K562 (cell line): ENCODE measurements around the gene ZNF865. TPM values are rescaled to one million over a fixed set of nuclear protein-coding genes. Genes with fewer than 3 reads are reported as not detected.

ENCODE experiments used
- ATAC-seq: fragments of 200-7000 bp; cut with Tn5 transposase; 3 replicates; pipeline ENCODE4 v1.9.1; 2020; ENCODE audit warnings: moderate library complexity
- BruUV-seq: library from RNA; stranded (reverse); fragments of 400-500 nt; replicated peaks from 2 replicates; lab custom pipeline; 2021; lab: Mats Ljungman, UMichigan
- CTCF ChIA-PET: fragments of 300-600 bp; formaldehyde crosslinking; extraction: SDS; loops from one replicate; lab custom pipeline; 2021; ENCODE audit warnings: low intra/inter-chr PET ratio; lab: Yijun Ruan, JAX
- POLR2A ChIA-PET: fragments of 300-600, 350-650 bp; sonication (Branson Sonifier 250); formaldehyde crosslinking; extraction: SDS; loops from one replicate; lab custom pipeline; 2021; ENCODE audit warnings: antibody characterized with exemption, inconsistent platforms; lab: Yijun Ruan, JAX
- DNase-seq, 4 experiments: peaks; one replicate each; pipeline versions ENCODE4 v3.0.0 to v3.0.0-alpha.2; 2011 to 2018; ENCODE audit warnings: low spot score in 3 of 4, mixed read lengths in 3 of 4; ENCODE audit errors: extremely low read depth in 1 of 4
- FAIRE-seq: peaks from 2 replicates; lab custom pipeline; 2011; peaks lifted over from hg19 to GRCh38; lab: Jason Lieb, UNC
- H2AFZ ChIP-seq: 2 replicates; pipeline ENCODE4 v1.6.0; 2011; ENCODE audit warnings: low read depth, low read length, control low read depth, inconsistent platforms
- H3K27ac ChIP-seq: fragments of 200-600 bp; 3 replicates; pipeline ENCODE4 v1.8.0; 2011; ENCODE audit warnings: low read depth, mild to moderate bottlenecking, control low read depth, inconsistent platforms, low read length, moderate library complexity, mixed read lengths; ENCODE audit errors: extremely low read depth
- H3K27me3 ChIP-seq, 2 experiments: fragments of 300-600 bp in 1 of 2; 2 replicates in 1 of 2; 3 replicates in 1 of 2; pipeline versions ENCODE4 v1.6.0 to v1.8.0; 2011; ENCODE audit warnings: inconsistent platforms in 2 of 2, low read length in 2 of 2, mild to moderate bottlenecking in 1 of 2, mixed read lengths in 1 of 2, moderate library complexity in 1 of 2; ENCODE audit not compliant: control insufficient read depth in 2 of 2, insufficient read depth in 2 of 2
- H3K36me3 ChIP-seq: fragments of 300-600 bp; 3 replicates; pipeline ENCODE4 v1.8.0; 2011; ENCODE audit warnings: mild to moderate bottlenecking, low read length, inconsistent platforms; ENCODE audit not compliant: control insufficient read depth, insufficient read depth
- H3K4me1 ChIP-seq, 2 experiments: fragments of 200-600 bp in 1 of 2; replicated peaks in 1 of 2; 2 replicates in 1 of 2; 3 replicates in 1 of 2; pipeline versions ENCODE4 v1.5.1 to v1.8.0; 2011; ENCODE audit warnings: inconsistent platforms in 2 of 2, low read length in 2 of 2, mild to moderate bottlenecking in 1 of 2, mixed read lengths in 1 of 2, moderate library complexity in 1 of 2; ENCODE audit not compliant: control insufficient read depth in 2 of 2, insufficient read depth in 2 of 2
- H3K4me2 ChIP-seq: 2 replicates; pipeline ENCODE4 v1.6.1; 2011; ENCODE audit warnings: low read length, control low read depth, inconsistent platforms, mixed read lengths; ENCODE audit not compliant: insufficient read depth
- H3K4me3 ChIP-seq: fragments of 200-600 bp; sonication (generic), shearing (Covaris generic); 2 replicates; pipeline ENCODE4 v1.5.1; 2016; ENCODE audit warnings: control low read depth, inconsistent platforms
- H3K79me2 ChIP-seq: fragments of 200-600 bp; 3 replicates; pipeline ENCODE4 v1.8.0; 2011; ENCODE audit warnings: low read length, inconsistent platforms; ENCODE audit not compliant: control insufficient read depth, insufficient read depth
- H3K9ac ChIP-seq, 2 experiments: 2 replicates each; pipeline versions ENCODE4 v1.6.0 to v1.6.1; 2011; ENCODE audit warnings: low read depth in 2 of 2, low read length in 2 of 2, control low read depth in 1 of 2, inconsistent platforms in 1 of 2, mild to moderate bottlenecking in 1 of 2, mixed read lengths in 1 of 2; ENCODE audit not compliant: insufficient read depth in 1 of 2
- H3K9me1 ChIP-seq: one replicate; pipeline ENCODE4 v1.6.0; 2011; ENCODE audit warnings: inconsistent platforms, mild to moderate bottlenecking, low read length, moderate library complexity; ENCODE audit not compliant: control insufficient read depth, insufficient read depth
- H3K9me3 ChIP-seq: replicated peaks from 2 replicates; pipeline ENCODE4 v1.5.1; 2011; ENCODE audit warnings: low read depth, low read length, inconsistent platforms; ENCODE audit not compliant: control insufficient read depth, insufficient read depth
- H4K20me1 ChIP-seq: replicated peaks from 2 replicates; pipeline ENCODE4 v1.6.1; 2011; ENCODE audit warnings: low read length, inconsistent platforms, mixed read lengths; ENCODE audit not compliant: control insufficient read depth, insufficient read depth
- AFF1 ChIP-seq, 2 experiments: fragments of 450-650 bp; IDR thresholded peaks; 2 replicates each; pipeline ENCODE4 v1.6.1; 2018; ENCODE audit warnings: mild to moderate bottlenecking in 2 of 2, low read depth in 1 of 2; ENCODE audit not compliant: partially characterized antibody in 2 of 2
- ARID4B ChIP-seq: sonication (generic); formaldehyde crosslinking; IDR thresholded peaks from 2 replicates; pipeline ENCODE4 v1.8.0; 2022; ENCODE audit warnings: mild to moderate bottlenecking, missing genetic modification reagents
- EP400 ChIP-seq: fragments of 450-650 bp; IDR thresholded peaks from 2 replicates; pipeline ENCODE4 v1.6.1; 2017; ENCODE audit warnings: antibody characterized with exemption, mild to moderate bottlenecking, moderate library complexity
- ESRRA ChIP-seq: fragments of 450-650 bp; IDR thresholded peaks from 2 replicates; pipeline ENCODE4 v1.6.1; 2014; ENCODE audit warnings: low read depth, mild to moderate bottlenecking, moderate library complexity, borderline replicate concordance
- GABPA ChIP-seq: fragments of 200-800 bp; sonication (Bioruptor generic); conservative IDR thresholded peaks from 2 replicates; pipeline ENCODE4 v1.6.1; 2016; ENCODE audit warnings: low read depth, missing genetic modification characterization, missing compliant biosample characterization
- HNRNPH1 ChIP-seq: fragments of 200-400 bp; formaldehyde crosslinking; optimal IDR thresholded peaks from 2 replicates; pipeline ENCODE3; 2017; ENCODE audit warnings: low read depth, mild to moderate bottlenecking, low read length, moderate library complexity
- ILK ChIP-seq: fragments of 450-650 bp; IDR thresholded peaks from 2 replicates; pipeline ENCODE4 v1.6.1; 2016; ENCODE audit warnings: missing genetic modification characterization, low read depth, mild to moderate bottlenecking, missing compliant biosample characterization, moderate library complexity, borderline replicate concordance
- MNT ChIP-seq, 2 experiments: fragments of 450-650 bp; conservative IDR thresholded peaks; 2 replicates each; pipeline ENCODE4 v1.6.1; 2017; ENCODE audit warnings: mild to moderate bottlenecking in 2 of 2, moderate library complexity in 2 of 2
- MTF1 ChIP-seq: fragments of 250-450 bp; sonication (Bioruptor Pico); IDR thresholded peaks from 2 replicates; pipeline ENCODE4 v1.9.0; 2021; ENCODE audit warnings: moderate library complexity, mild to moderate bottlenecking, inconsistent platforms, borderline replicate concordance
- NFRKB ChIP-seq: fragments of 450-650 bp; IDR thresholded peaks from 2 replicates; pipeline ENCODE4 v1.6.1; 2016; ENCODE audit warnings: low read depth
- SAP30 ChIP-seq: fragments of 200-600 bp; sonication (generic); IDR thresholded peaks from 2 replicates; pipeline ENCODE4 v1.6.1; 2012; ENCODE audit warnings: borderline replicate concordance, low read depth, mild to moderate bottlenecking, moderate library complexity, low read length, control low read depth, inconsistent platforms; ENCODE audit not compliant: insufficient read depth, poor library complexity, severe bottlenecking
- WGBS: fragments of 100-300 bp; shearing (Covaris generic); methylation state at CpG from one replicate; pipeline ENCODE4 v1.1.6; 2016; ENCODE audit warnings: low coverage, mixed read lengths; ENCODE audit not compliant: insufficient coverage; ENCODE audit errors: missing lambda C conversion rate; 5-methylcytosine and 5-hydroxymethylcytosine counted together
- in situ Hi-C: fragments of 300-500 bp; cut with MboI; formaldehyde crosslinking; loops from 4 replicates; pipeline ENCODE4 v1.15.0; 2018; ENCODE audit warnings: inconsistent platforms, mixed read lengths
- intact Hi-C: fragments of 100-400 bp; cut with micrococcal nuclease; formaldehyde crosslinking; loops from 2 replicates; pipeline ENCODE4 v1.14.2; 2022
- polyA plus RNA-seq, 8 experiments: library from polyadenylated mRNA; depleted of rRNA in 4 of 8; stranded (reverse) in 5 of 8; unstranded in 3 of 8; fragments of >200 nt; fragmentation: Nextera tagmentation in 2 of 8; fragmentation: Illumina TruSeq in 1 of 8; extraction: Ambion mirVana in 2 of 8; extraction: Trizol in 1 of 8; gene quantifications; 2 replicates each; pipeline versions ENCODE4 v1.2.1 to v1.2.3, GENCODE V29; 2011 to 2014; ENCODE audit warnings: inconsistent platforms in 1 of 8, missing spikeins in 1 of 8
- total RNA-seq, 7 experiments: library from RNA; depleted of rRNA in 6 of 7; stranded (reverse); fragments of >200 nt in 6 of 7; fragmentation: Illumina TruSeq in 2 of 7; extraction: Trizol in 2 of 7; gene quantifications; 2 replicates each; pipeline versions ENCODE4 v1.2.1 to v1.2.3, GENCODE V29; 2011 to 2021; ENCODE audit warnings: low replicate concordance in 1 of 7

The ZNF865 gene
- total and polyA plus RNA-seq, 9 of the 15 experiments (the other 6 are each of a cell fraction or from before 2014, with no cell fraction given) = 0.40 to 18.8 (median 1.6) TPM; not detected in 2

- H4K20me1 ChIP-seq = peaks cover 42% of the 10 kb centered on the region
- ChIA-PET CTCF (no interaction called here), POLR2A (interaction anchor here (0.7 to 3.5 kb wide), 4 partner anchors 9 to 34 kb away, joined by 3 to 21 read pairs (median 8); no protein-coding TSS in a partner anchor)
- peak overlapping the region; percentile 73 for H2AFZ ChIP-seq
- in situ Hi-C loops (no loop called here), intact Hi-C loops (no loop called here)
- H3K9ac ChIP-seq = peak overlapping the region; percentile 98 to 99
- ATAC-seq (no peak), FAIRE-seq (no peak), DNase-seq (no peak)
- no peaks in the 10 kb centered on the region for H3K27me3 ChIP-seq
- H3K36me3 ChIP-seq = peaks cover 71% of the 10 kb centered on the region
- peaks cover 20 to 55% of the 10 kb centered on the region in 2 experiments; a peak in 4 of 5 replicates for H3K4me1 ChIP-seq
- TSS peak; percentile 51 for BruUV-seq
- H3K79me2 ChIP-seq = peaks cover 58% of the 10 kb centered on the region
- H3K4me2 ChIP-seq = peak overlapping the region; percentile 99
- under 1% methylated on average over 12 of the region's 19 CpGs for whole genome bisulfite sequencing
- peak overlapping the region; percentile 100 for H3K27ac ChIP-seq
- H3K9me3 ChIP-seq = no peaks in the 10 kb centered on the region
- peaks cover 6% of the 10 kb centered on the region for H3K9me1 ChIP-seq
- H3K4me3 ChIP-seq = peak overlapping the region; percentile 70
- TF ChIP-seq HNRNPH1 = no peak
- TF ChIP-seq NFRKB = peak; percentile 58; the same call in 1 of the 2 replicates
- TF ChIP-seq MTF1 (CRISPR knock-in tag) = no peak
- 0 out of 2 replicates have a peak, but pooled peaks have one; percentile 7 for TF ChIP-seq ESRRA
- TF ChIP-seq MNT (conservative IDR thresholded peaks at IDR 0.05) = peak; percentile 78 to 93
- peak; percentile 40; the same call in 1 of the 2 replicates for TF ChIP-seq ARID4B (CRISPR knock-in tag)
- peak; percentile 19 for TF ChIP-seq SAP30
- peak; percentile 69 for TF ChIP-seq GABPA
- peak in 1 of 2 experiments; percentile 58 for TF ChIP-seq AFF1 (IDR thresholded peaks at IDR 0.05; ENCODE audit: low read depth in 1 of 2, partially characterized antibody in 2 of 2)
- peak; percentile 80 for TF ChIP-seq EP400
- TF ChIP-seq ILK (tag) = no peak
These were observed 50.2 kb downstream of the ZNF865 start for GRCh38 chr19:55655648-55656040.
